Omental fat pad (tissue), 4 donors: ENCODE measurements around the gene ZFX. TPM values are rescaled to one million over a fixed set of nuclear protein-coding genes. Genes with fewer than 3 reads are reported as not detected.
A peak's percentile ranks its signal among the peaks of the same experiment; 100 is the strongest.

Experiments used
- ATAC-seq: fragments of 150-250 bp; one replicate; pipeline ENCODE4 v1.9.1; 2016; ENCODE audit warnings: mild to moderate bottlenecking, moderate library complexity; ENCODE audit not compliant: low FRiP score
- DNase-seq: peaks from one replicate; pipeline ENCODE4 v3.0.0-alpha.2; 2019; ENCODE audit warnings: low spot score
- CTCF ChIP-seq, 3 donors: fragments of 450-650 bp; IDR thresholded peaks; one replicate each; pipeline ENCODE4 v1.5.1; 2016 to 2017; ENCODE audit warnings: antibody characterized with exemption in 3 of 3, mild to moderate bottlenecking in 3 of 3, moderate library complexity in 2 of 3
- total RNA-seq, 4 donors: library from RNA; depleted of rRNA; stranded (reverse); fragments of >200 nt; gene quantifications; one replicate each; pipeline ENCODE4 v1.1.0, GENCODE V29; 2016

Gene ZFX
- total RNA-seq, 4 donors from 2014 or later = 40.4 to 78.2 (median 44.9) TPM

DNA sequence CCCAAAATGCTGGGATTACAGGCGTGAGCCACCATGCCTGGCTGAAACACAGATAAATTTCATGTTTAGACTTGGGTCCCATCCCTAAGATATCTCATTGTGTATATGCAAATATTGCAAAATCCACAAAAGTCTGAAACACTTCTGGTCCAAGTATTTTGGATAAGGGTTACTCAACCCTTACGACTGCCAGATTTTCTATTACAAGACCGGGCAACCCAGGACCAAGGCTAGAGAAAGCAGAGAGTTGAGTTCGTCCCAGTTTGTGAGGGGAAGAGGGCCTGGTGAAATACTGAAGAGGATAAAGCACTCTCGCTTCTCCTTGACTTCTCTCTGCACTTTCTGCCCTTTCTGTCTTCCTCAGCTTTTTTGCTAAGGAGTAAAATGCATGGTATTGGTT, 34.5 kb downstream of the ZFX start:
- ATAC-seq (peak; percentile 48), DNase-seq (no peak)
- TF ChIP-seq CTCF (IDR thresholded peaks at IDR 0.05) = no peak

DNA sequence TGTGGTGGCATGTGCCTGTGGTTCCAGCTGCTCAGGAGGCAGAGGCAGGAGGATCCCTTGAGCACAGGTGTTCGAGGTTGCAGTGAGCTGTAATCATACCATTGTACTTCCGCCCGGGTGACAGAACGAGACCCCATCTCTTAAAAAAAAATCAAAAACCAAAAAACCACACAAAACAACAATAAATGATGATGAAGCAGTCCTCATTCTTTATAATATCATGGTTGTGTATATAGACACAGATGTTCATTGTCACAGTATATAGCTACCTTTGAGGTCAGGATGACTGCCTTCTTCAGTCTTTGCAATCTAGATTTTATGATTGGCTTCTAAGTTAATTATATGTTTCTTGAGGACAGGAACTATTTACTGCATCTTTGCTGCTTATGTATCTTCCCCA, 37.0 kb downstream of the ZFX start:
- TF ChIP-seq CTCF (IDR thresholded peaks at IDR 0.05) = no peak
- no peak for ATAC-seq
- DNase-seq = no peak

- no peak for TF ChIP-seq CTCF (IDR thresholded peaks at IDR 0.05)
- ATAC-seq (no peak), DNase-seq (no peak)
Measured at GRCh38 chrX:24186986-24187385, 37.5 kb downstream of the ZFX start.

DNA sequence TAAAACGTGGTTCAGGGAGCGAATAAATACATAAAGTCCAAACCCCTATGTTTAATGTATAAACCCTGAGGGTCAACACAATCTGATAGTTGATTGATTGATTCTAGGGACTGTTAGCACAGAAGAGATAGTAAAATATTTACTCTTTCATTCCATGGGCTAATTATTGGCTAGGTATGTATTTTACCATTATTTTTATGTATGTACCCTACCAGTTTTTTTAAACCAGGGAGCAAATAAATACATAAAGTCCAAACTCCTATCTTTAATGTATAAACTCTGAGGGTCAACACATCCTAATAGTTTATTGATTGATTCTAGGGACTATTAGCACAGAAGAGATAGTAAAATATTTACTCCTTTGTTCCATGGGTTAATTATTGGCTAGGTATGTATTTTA, 40.0 kb downstream of the ZFX start:
- no peak for DNase-seq
- ATAC-seq = no peak
- no peak for TF ChIP-seq CTCF (IDR thresholded peaks at IDR 0.05)

GRCh38 chrX:24190500-24191156, 41.1 kb downstream of the ZFX start:
- no peak for TF ChIP-seq CTCF (IDR thresholded peaks at IDR 0.05)
- ATAC-seq = no peak
- no peak for DNase-seq

- ATAC-seq (no peak), DNase-seq (no peak)
- no peak for TF ChIP-seq CTCF (IDR thresholded peaks at IDR 0.05)
Measured at GRCh38 chrX:24196509-24196908, 47.0 kb downstream of the ZFX start.

DNA sequence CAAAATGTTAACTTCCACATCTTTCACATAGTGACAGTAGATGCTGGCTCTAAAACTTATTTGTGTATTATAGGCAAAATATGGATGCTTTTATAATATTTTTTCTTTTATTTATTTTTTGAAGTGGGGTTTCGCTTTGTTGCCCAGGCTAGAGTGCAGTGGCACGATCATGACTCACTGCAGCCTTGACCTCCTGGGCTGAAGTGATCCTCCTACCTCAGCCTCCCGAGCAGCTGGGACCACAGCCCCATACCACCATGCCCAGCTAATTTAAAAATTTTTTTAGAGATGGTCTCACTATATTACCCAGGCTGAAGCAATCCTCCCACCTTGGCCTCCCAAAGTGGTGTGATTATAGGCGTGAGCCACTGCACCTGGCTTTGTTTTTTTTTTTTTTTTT, 48.6 kb downstream of the ZFX start:
- DNase-seq (no peak), ATAC-seq (no peak)
- TF ChIP-seq CTCF (IDR thresholded peaks at IDR 0.05) = no peak
